Measurements from ENCODE around the gene HDAC11. TPM values are rescaled to one million over a fixed set of nuclear protein-coding genes. Genes with fewer than 3 reads are reported as not detected.
A peak's percentile ranks its signal among the peaks of the same experiment; 100 is the strongest.

HDAC11 gene
- total RNA-seq, 1 donor from 2014 or later: 14.4 TPM

DNA sequence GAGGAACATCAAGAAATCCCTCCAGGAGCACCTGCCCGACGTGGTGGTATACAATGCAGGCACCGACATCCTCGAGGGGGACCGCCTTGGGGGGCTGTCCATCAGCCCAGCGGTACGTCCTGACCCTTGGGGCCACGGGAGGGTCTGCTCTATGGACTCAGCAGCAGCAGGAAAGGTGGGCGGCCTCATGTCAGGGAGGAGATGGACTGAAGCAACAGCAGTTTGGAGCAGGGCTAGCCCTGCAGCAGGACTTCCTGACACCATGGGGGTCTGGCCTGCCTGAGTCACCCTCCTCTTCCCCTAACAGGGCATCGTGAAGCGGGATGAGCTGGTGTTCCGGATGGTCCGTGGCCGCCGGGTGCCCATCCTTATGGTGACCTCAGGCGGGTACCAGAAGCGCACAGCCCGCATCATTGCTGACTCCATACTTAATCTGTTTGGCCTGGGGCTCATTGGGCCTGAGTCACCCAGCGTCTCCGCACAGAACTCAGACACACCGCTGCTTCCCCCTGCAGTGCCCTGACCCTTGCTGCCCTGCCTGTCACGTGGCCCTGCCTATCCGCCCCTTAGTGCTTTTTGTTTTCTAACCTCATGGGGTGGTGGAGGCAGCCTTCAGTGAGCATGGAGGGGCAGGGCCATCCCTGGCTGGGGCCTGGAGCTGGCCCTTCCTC, 24.2 kb downstream of the HDAC11 start:
- Mint-ChIP-seq H3K9me3 (ENCODE audit: low read depth) (no peaks in the 10 kb centered on the region), H3K27ac (no peak overlapping the region), H3K4me1 (ENCODE audit: low read depth) (no peaks in the 10 kb centered on the region), H3K27me3 (no peaks in the 10 kb centered on the region), H3K36me3 (ENCODE audit: insufficient read depth) (peaks cover 3% of the 10 kb centered on the region), H3K4me3 (ENCODE audit: low read depth) (no peak overlapping the region)
- TF ChIP-seq, protein P1, sequence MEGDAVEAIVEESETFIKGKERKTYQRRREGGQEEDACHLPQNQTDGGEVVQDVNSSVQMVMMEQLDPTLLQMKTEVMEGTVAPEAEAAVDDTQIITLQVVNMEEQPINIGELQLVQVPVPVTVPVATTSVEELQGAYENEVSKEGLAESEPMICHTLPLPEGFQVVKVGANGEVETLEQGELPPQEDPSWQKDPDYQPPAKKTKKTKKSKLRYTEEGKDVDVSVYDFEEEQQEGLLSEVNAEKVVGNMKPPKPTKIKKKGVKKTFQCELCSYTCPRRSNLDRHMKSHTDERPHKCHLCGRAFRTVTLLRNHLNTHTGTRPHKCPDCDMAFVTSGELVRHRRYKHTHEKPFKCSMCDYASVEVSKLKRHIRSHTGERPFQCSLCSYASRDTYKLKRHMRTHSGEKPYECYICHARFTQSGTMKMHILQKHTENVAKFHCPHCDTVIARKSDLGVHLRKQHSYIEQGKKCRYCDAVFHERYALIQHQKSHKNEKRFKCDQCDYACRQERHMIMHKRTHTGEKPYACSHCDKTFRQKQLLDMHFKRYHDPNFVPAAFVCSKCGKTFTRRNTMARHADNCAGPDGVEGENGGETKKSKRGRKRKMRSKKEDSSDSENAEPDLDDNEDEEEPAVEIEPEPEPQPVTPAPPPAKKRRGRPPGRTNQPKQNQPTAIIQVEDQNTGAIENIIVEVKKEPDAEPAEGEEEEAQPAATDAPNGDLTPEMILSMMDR (IDR thresholded peaks at IDR 0.05; ENCODE audit: unreplicated experiment): no peak
- DNase-seq (ENCODE audit: low spot score, unreplicated experiment): no peak

DNA sequence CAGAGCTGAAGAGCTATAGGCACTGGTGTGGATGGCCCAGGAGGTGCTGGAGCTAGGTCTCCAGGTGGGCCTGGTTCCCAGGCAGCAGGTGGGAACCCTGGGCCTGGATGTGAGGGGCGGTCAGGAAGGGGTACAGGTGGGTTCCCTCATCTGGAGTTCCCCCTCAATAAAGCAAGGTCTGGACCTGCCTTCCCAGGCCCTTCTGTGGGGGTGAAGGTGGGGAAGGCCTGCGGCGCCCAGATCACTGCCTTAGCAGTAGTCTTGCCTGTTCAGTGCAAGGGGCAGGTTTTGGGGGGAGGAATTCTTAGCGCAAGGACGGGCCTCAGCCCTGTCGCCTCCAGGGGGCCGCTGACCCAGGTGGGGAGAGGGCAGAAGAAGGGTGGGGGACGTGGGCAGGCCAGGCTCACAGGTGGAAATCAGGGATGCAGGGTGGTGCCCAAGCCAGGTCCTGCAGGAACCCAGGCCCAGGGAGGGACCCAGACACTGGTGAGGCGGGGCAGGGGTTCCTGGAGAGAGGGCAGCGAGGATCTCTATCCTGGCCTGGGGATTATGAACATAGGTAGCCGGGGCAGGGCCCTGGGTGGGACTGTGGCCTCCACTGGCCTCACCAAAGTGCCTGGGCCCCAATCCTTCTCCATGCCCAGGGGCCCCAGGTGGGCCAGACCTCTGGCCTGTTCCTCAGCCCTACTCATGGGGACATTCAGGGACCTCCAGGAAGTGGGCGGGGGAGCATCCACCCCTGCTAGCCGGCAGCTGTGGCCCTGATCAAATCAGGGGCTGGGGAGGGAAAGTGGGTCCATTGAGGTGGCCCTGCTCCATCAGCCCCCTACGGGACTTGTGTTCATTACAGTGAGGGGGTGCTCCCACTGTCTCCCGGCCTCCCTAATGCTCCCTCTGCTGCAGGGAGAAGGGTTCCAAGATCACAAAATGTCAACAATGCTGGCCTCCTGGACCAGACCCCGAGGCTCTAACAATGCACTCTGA, 25.3 kb downstream of the HDAC11 start:
- Mint-ChIP-seq H3K4me3 (ENCODE audit: low read depth) (no peak overlapping the region), H3K4me1 (ENCODE audit: low read depth) (no peaks in the 10 kb centered on the region)

DNA sequence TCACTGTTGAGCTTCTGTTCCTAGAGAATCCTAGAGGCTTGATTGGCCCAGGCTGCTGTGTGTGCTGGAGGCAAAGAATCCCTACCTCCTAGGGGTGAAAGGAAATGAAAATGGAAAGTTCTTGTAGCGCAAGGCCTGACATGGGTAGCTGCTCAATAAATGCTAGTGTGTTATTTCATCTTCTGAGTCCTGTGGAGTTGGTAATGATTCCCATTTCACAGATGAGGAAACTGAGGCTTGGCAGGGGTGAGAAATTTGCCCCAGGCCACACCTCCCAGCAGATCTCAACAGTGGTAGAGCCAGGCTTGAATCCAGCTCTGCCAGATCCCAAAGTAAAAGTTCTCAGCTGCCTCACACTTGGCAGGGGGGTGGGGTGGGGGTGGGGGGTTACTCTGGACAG, 26.1 kb downstream of the HDAC11 start:
- no peaks in the 10 kb centered on the region for H3K9me3 Mint-ChIP-seq (ENCODE audit: low read depth)
- TF ChIP-seq, protein P1 (IDR thresholded peaks at IDR 0.05; ENCODE audit: unreplicated experiment): no peak
- H3K36me3 Mint-ChIP-seq (ENCODE audit: insufficient read depth): peaks cover 3% of the 10 kb centered on the region
- H3K4me3 Mint-ChIP-seq (ENCODE audit: low read depth): no peak overlapping the region
- H3K4me1 Mint-ChIP-seq (ENCODE audit: low read depth): no peaks in the 10 kb centered on the region
- no peak for DNase-seq (ENCODE audit: low spot score, unreplicated experiment)
- H3K27me3 Mint-ChIP-seq: no peaks in the 10 kb centered on the region
- H3K27ac Mint-ChIP-seq: no peak overlapping the region

More for the DNA sequence above, 25.3 kb downstream of the HDAC11 start:
- TF ChIP-seq, protein P1 (IDR thresholded peaks at IDR 0.05; ENCODE audit: unreplicated experiment): no peak
- Mint-ChIP-seq H3K27ac (no peak overlapping the region), H3K9me3 (ENCODE audit: low read depth) (no peaks in the 10 kb centered on the region), H3K36me3 (ENCODE audit: insufficient read depth) (peaks cover 3% of the 10 kb centered on the region), H3K27me3 (no peaks in the 10 kb centered on the region)
- no peak for DNase-seq (ENCODE audit: low spot score, unreplicated experiment)

DNA sequence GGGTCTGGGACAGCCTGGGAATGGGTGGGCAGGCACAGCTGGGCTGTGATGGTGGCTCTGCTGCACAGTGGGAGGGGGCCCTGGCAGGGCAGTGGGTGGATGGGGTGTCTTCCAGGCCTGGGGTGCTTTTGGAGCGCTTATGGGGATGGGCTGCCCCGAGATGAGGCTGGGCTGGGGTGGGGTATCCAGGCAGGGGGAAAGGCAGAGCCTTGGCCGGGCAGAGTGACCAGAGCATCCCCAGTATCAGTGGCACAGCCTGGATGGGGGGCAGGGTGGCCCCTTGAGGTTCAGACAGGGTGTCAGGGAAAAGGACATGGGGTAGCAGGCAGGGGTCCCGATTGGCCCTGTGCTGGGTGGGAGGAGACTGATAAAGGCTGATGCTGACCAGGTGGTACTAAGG, 26.6 kb downstream of the HDAC11 start:
- Mint-ChIP-seq H3K9me3 (ENCODE audit: low read depth) (no peaks in the 10 kb centered on the region), H3K27ac (no peak overlapping the region), H3K36me3 (ENCODE audit: insufficient read depth) (peaks cover 3% of the 10 kb centered on the region), H3K4me1 (ENCODE audit: low read depth) (no peaks in the 10 kb centered on the region), H3K4me3 (ENCODE audit: low read depth) (no peak overlapping the region), H3K27me3 (no peaks in the 10 kb centered on the region)
- no peak for DNase-seq (ENCODE audit: low spot score, unreplicated experiment)
- TF ChIP-seq, protein P1 (IDR thresholded peaks at IDR 0.05; ENCODE audit: unreplicated experiment): no peak

DNA sequence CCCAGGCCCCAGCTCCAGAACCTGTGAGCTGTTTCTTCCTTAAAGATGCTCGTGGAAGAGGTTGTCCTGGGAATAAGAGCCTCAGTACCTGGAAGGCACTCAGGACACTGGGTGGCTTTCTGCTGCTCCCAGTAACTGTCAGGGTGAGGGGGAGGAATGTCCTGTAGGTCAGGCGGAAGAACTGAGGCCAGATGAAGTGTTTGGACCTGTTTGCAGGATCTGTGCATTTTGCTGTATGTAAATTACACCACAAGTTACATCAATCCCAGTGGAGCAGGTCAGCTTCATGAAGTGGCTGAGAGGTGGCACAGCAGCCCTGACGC, 27.1 kb downstream of the HDAC11 start:
- H3K4me1 Mint-ChIP-seq (ENCODE audit: low read depth): no peaks in the 10 kb centered on the region
- TF ChIP-seq, protein P1 (IDR thresholded peaks at IDR 0.05; ENCODE audit: unreplicated experiment): no peak
- no peaks in the 10 kb centered on the region for H3K27me3 Mint-ChIP-seq
- H3K27ac Mint-ChIP-seq: peak overlapping the region; percentile 53
- no peaks in the 10 kb centered on the region for H3K9me3 Mint-ChIP-seq (ENCODE audit: low read depth)
- no peak overlapping the region for H3K4me3 Mint-ChIP-seq (ENCODE audit: low read depth)
- peaks cover 1% of the 10 kb centered on the region for H3K36me3 Mint-ChIP-seq (ENCODE audit: insufficient read depth)
- DNase-seq (ENCODE audit: low spot score, unreplicated experiment): no peak
